ENCODE measurements around the gene MAGI2.
"Not testable (repeated sequence)": the region's sequence is repeated elsewhere in the genome, so short reads cannot be mapped to it uniquely, and the experiment has no call there.

Gene MAGI2

GRCh38 chr7:78578686-78579085, 874.8 kb downstream of the MAGI2 start:
- DNase-seq (ENCODE audit: low read depth in 4 of 4, low spot score in 1 of 4): no peak

GRCh38 chr7:78577174-78577952, 876.1 kb downstream of the MAGI2 start:
- DNase-seq (ENCODE audit: low read depth in 4 of 4, low spot score in 1 of 4): not testable (repeated sequence)

GRCh38 chr7:78576236-78576635, 877.2 kb downstream of the MAGI2 start:
- DNase-seq (ENCODE audit: low read depth in 4 of 4, low spot score in 1 of 4): no peak

- DNase-seq (ENCODE audit: low read depth in 4 of 4, low spot score in 1 of 4): no peak
Observed at GRCh38 chr7:78571292-78571691, 882.2 kb downstream of the MAGI2 start.

GRCh38 chr7:78568690-78569089, 884.8 kb downstream of the MAGI2 start:
- DNase-seq (ENCODE audit: low read depth in 4 of 4, low spot score in 1 of 4): no peak

- no peak for DNase-seq (ENCODE audit: low read depth in 4 of 4, low spot score in 1 of 4)
Observed at GRCh38 chr7:78567836-78568235, 885.6 kb downstream of the MAGI2 start.

- no peak for DNase-seq (ENCODE audit: low read depth in 4 of 4, low spot score in 1 of 4)
Observed at GRCh38 chr7:78565784-78566183, 887.7 kb downstream of the MAGI2 start.

GRCh38 chr7:78563191-78563590, 890.3 kb downstream of the MAGI2 start:
- no peak for DNase-seq (ENCODE audit: low read depth in 4 of 4, low spot score in 1 of 4)

GRCh38 chr7:78562191-78562590, 891.3 kb downstream of the MAGI2 start:
- DNase-seq (ENCODE audit: low read depth in 4 of 4, low spot score in 1 of 4): no peak

- no peak for DNase-seq (ENCODE audit: low read depth in 4 of 4, low spot score in 1 of 4)
Observed at GRCh38 chr7:78558566-78558965, 894.9 kb downstream of the MAGI2 start.

- no peak for DNase-seq (ENCODE audit: low read depth in 4 of 4, low spot score in 1 of 4)
Observed at GRCh38 chr7:78543976-78544375, 909.5 kb downstream of the MAGI2 start.

GRCh38 chr7:78542981-78543380, 910.5 kb downstream of the MAGI2 start:
- no peak for DNase-seq (ENCODE audit: low read depth in 4 of 4, low spot score in 1 of 4)

- no peak for DNase-seq (ENCODE audit: low read depth in 4 of 4, low spot score in 1 of 4)
Observed at GRCh38 chr7:78542541-78542940, 910.9 kb downstream of the MAGI2 start.

GRCh38 chr7:78539825-78540224, 913.6 kb downstream of the MAGI2 start:
- DNase-seq (ENCODE audit: low read depth in 4 of 4, low spot score in 1 of 4): no peak

GRCh38 chr7:78535655-78536054, 917.8 kb downstream of the MAGI2 start:
- no peak for DNase-seq (ENCODE audit: low read depth in 4 of 4, low spot score in 1 of 4)

- DNase-seq (ENCODE audit: low read depth in 4 of 4, low spot score in 1 of 4): no peak
Observed at GRCh38 chr7:78530351-78530750, 923.1 kb downstream of the MAGI2 start.

GRCh38 chr7:78529392-78529791, 924.1 kb downstream of the MAGI2 start:
- DNase-seq (ENCODE audit: low read depth in 4 of 4, low spot score in 1 of 4): no peak

GRCh38 chr7:78528964-78529363, 924.5 kb downstream of the MAGI2 start:
- no peak for DNase-seq (ENCODE audit: low read depth in 4 of 4, low spot score in 1 of 4)

GRCh38 chr7:78523930-78524329, 929.5 kb downstream of the MAGI2 start:
- DNase-seq (ENCODE audit: low read depth in 4 of 4, low spot score in 1 of 4): no peak

- no peak for DNase-seq (ENCODE audit: low read depth in 4 of 4, low spot score in 1 of 4)
Observed at GRCh38 chr7:78521961-78522360, 931.5 kb downstream of the MAGI2 start.

GRCh38 chr7:78516450-78516849, 937.0 kb downstream of the MAGI2 start:
- no peak for DNase-seq (ENCODE audit: low read depth in 4 of 4, low spot score in 1 of 4)

GRCh38 chr7:78514634-78515033, 938.8 kb downstream of the MAGI2 start:
- no peak for DNase-seq (ENCODE audit: low read depth in 4 of 4, low spot score in 1 of 4)

- DNase-seq (ENCODE audit: low read depth in 4 of 4, low spot score in 1 of 4): no peak
Observed at GRCh38 chr7:78510580-78511188, 942.8 kb downstream of the MAGI2 start.
